HCT116 (cell line): ENCODE data around the gene FBXO30. TPM values are rescaled to one million over a fixed set of nuclear protein-coding genes. Genes with fewer than 3 reads are reported as not detected.

ENCODE experiments used
- ATAC-seq: fragments of 200-7000 bp; cut with Tn5 transposase; 2 replicates; pipeline ENCODE4 v1.9.1; 2020; ENCODE audit warnings: mild to moderate bottlenecking, moderate library complexity
- BruUV-seq: library from RNA; stranded (reverse); fragments of 400-500 nt; replicated peaks from 2 replicates; lab custom pipeline; 2021; lab: Mats Ljungman, UMichigan
- CTCF ChIA-PET: fragments of 300-600 bp; sonication (Branson Sonifier 250); formaldehyde crosslinking; loops from one replicate; lab custom pipeline; 2021; ENCODE audit warnings: antibody characterized with exemption; lab: Charles Lee
- POLR2A ChIA-PET: fragments of 300-600, 350-600 bp; sonication (Branson Sonifier 250); formaldehyde crosslinking; loops from one replicate; lab custom pipeline; 2021; ENCODE audit warnings: antibody characterized with exemption; lab: Charles Lee
- RAD21 ChIA-PET, 2 experiments: fragments of 300-600 bp; sonication (Branson Sonifier 250); formaldehyde crosslinking; loops; one replicate each; lab custom pipeline; 2023; ENCODE audit warnings: low total read pairs in 2 of 2; ENCODE audit not compliant: uncharacterized antibody in 2 of 2, unreplicated experiment in 2 of 2, low non-redundant PET in 1 of 2; lab: Charles Lee
- DNase-seq: peaks from one replicate; pipeline ENCODE4 v3.0.0-alpha.2; 2010; ENCODE audit warnings: low read depth, low spot score
- H2AFZ ChIP-seq: fragments of 200-600 bp; shearing (Covaris generic), sonication (generic); 2 replicates; pipeline ENCODE4 v1.6.1; 2017; ENCODE audit warnings: low read depth, mixed run types, mixed read lengths, antibody characterized with exemption, low read length; ENCODE audit not compliant: poor library complexity, severe bottlenecking
- H3K27ac ChIP-seq: 2 replicates; pipeline ENCODE4 v1.5.1; 2012; ENCODE audit warnings: low read depth, low read length
- H3K27me3 ChIP-seq: fragments of 200-600 bp; sonication (generic); 2 replicates; pipeline ENCODE4 v1.6.1; 2016; ENCODE audit warnings: mixed run types, low read length, mixed read lengths; ENCODE audit not compliant: insufficient read depth
- H3K36me3 ChIP-seq, 2 experiments: fragments of 200-500 bp in 1 of 2; fragments of 200-600 bp in 1 of 2; sonication (Bioruptor generic) in 1 of 2; sonication (generic) in 1 of 2; 2 replicates each; pipeline versions ENCODE4 v1.5.1 to v1.6.1; 2014 to 2016; ENCODE audit warnings: low read length in 2 of 2, inconsistent platforms in 1 of 2, mixed read lengths in 1 of 2, mixed run types in 1 of 2; ENCODE audit not compliant: insufficient read depth in 2 of 2, control insufficient read depth in 1 of 2
- H3K4me1 ChIP-seq, 2 experiments: fragments of 200-600 bp in 1 of 2; sonication (generic) in 1 of 2; 2 replicates each; pipeline versions ENCODE4 v1.5.1 to v1.6.1; 2012 to 2017; ENCODE audit warnings: low read length in 2 of 2, inconsistent platforms in 1 of 2, mild to moderate bottlenecking in 1 of 2, mixed read lengths in 1 of 2, mixed run types in 1 of 2, moderate library complexity in 1 of 2; ENCODE audit not compliant: insufficient read depth in 2 of 2, control insufficient read depth in 1 of 2
- H3K4me2 ChIP-seq: fragments of 200-600 bp; sonication (generic); 2 replicates; pipeline ENCODE4 v1.6.1; 2017; ENCODE audit warnings: mixed run types, low read length, mixed read lengths
- H3K4me3 ChIP-seq, 2 experiments: fragments of 200-600 bp in 1 of 2; sonication (generic) in 1 of 2; replicated peaks in 1 of 2; 2 replicates each; pipeline ENCODE4 v1.5.1; 2011 to 2016; ENCODE audit warnings: low read length in 2 of 2, control low read depth in 1 of 2, low read depth in 1 of 2, mild to moderate bottlenecking in 1 of 2, mixed read lengths in 1 of 2, mixed run types in 1 of 2
- H3K79me2 ChIP-seq: fragments of 200-600 bp; sonication (generic); 2 replicates; pipeline ENCODE4 v1.6.1; 2017; ENCODE audit warnings: mild to moderate bottlenecking, mixed run types, low read length, moderate library complexity, mixed read lengths; ENCODE audit not compliant: insufficient read depth
- H3K9ac ChIP-seq: fragments of 200-600 bp; sonication (generic); 2 replicates; pipeline ENCODE4 v1.6.1; 2016; ENCODE audit warnings: low read length, mixed read lengths
- H3K9me2 ChIP-seq: fragments of 200-600 bp; sonication (generic), shearing (Covaris generic); 2 replicates; pipeline ENCODE4 v1.6.1; 2017; ENCODE audit warnings: mixed run types, mild to moderate bottlenecking, moderate library complexity; ENCODE audit not compliant: insufficient read depth
- H3K9me3 ChIP-seq, 2 experiments: fragments of 200-500 bp in 1 of 2; fragments of 200-600 bp in 1 of 2; sonication (Bioruptor generic) in 1 of 2; sonication (generic) in 1 of 2; 2 replicates each; pipeline ENCODE4 v1.6.1; 2014 to 2017; ENCODE audit warnings: low read length in 2 of 2, mixed read lengths in 2 of 2, inconsistent platforms in 1 of 2, low read depth in 1 of 2, mild to moderate bottlenecking in 1 of 2, mixed run types in 1 of 2, moderate library complexity in 1 of 2; ENCODE audit not compliant: control insufficient read depth in 1 of 2, insufficient read depth in 1 of 2
- H4K20me1 ChIP-seq: fragments of 200-600 bp; sonication (generic), shearing (Covaris generic); 2 replicates; pipeline ENCODE4 v1.6.1; 2017; ENCODE audit warnings: mixed run types, mild to moderate bottlenecking, moderate library complexity; ENCODE audit not compliant: insufficient read depth
- CBX3 ChIP-seq: IDR thresholded peaks from 2 replicates; pipeline ENCODE4 v1.6.1; 2012; ENCODE audit warnings: low read depth
- CTCF ChIP-seq, 3 experiments: fragments of 200-600 bp in 1 of 3; sonication (generic) in 1 of 3; IDR thresholded peaks in 2 of 3; conservative IDR thresholded peaks in 1 of 3; 2 replicates each; pipeline ENCODE4 v1.5.1; 2012 to 2017; ENCODE audit warnings: low read depth in 2 of 3, low read length in 2 of 3, antibody characterized with exemption in 1 of 3, borderline replicate concordance in 1 of 3, control low read depth in 1 of 3, mild to moderate bottlenecking in 1 of 3, mixed read lengths in 1 of 3, mixed run types in 1 of 3, moderate library complexity in 1 of 3; ENCODE audit not compliant: insufficient read depth in 1 of 3
- RAD21 ChIP-seq: IDR thresholded peaks from 2 replicates; pipeline ENCODE4 v1.6.1; 2012; ENCODE audit warnings: low read depth, mild to moderate bottlenecking
- TCF7L2 ChIP-seq: IDR thresholded peaks from 2 replicates; pipeline ENCODE4 v1.7.0; 2011; ENCODE audit warnings: borderline replicate concordance, inconsistent platforms; ENCODE audit not compliant: insufficient read depth, insufficient read length; ENCODE audit errors: extremely low read depth
- ZNF274 ChIP-seq: fragments of 200-500 bp; sonication (Bioruptor generic); IDR thresholded peaks from 2 replicates; pipeline ENCODE4 v1.6.1; 2014; ENCODE audit warnings: mild to moderate bottlenecking, low read depth, low read length, inconsistent platforms
- intact Hi-C: fragments of 100-400 bp; cut with micrococcal nuclease; formaldehyde crosslinking; loops from 2 replicates; pipeline ENCODE4 v1.10.0; 2022
- total RNA-seq: library from RNA; stranded (reverse); gene quantifications from one replicate; pipeline ENCODE4 v1.2.1, GENCODE V29; 2021; ENCODE audit not compliant: unreplicated experiment

FBXO30 gene
- total RNA-seq, 1 experiment from 2014 or later: 9.1 TPM

- RAD21 ChIA-PET: no interaction called here
- Histone ChIP-seq H3K27me3 (no peaks in the 10 kb centered on the region), H3K4me3 (no peak overlapping the region), H3K36me3 (no peaks in the 10 kb centered on the region), H3K79me2 (no peaks in the 10 kb centered on the region), H4K20me1 (no peaks in the 10 kb centered on the region; the same call in 1 of the 2 replicates), H3K4me1 (no peaks in the 10 kb centered on the region), H2AFZ (no peak overlapping the region), H3K27ac (no peak overlapping the region), H3K9me2 (no peaks in the 10 kb centered on the region), H3K4me2 (no peak overlapping the region), H3K9me3 (no peaks in the 10 kb centered on the region), H3K9ac (no peak overlapping the region)
- ATAC-seq (no peak), DNase-seq (no peak)
- CTCF ChIA-PET: no interaction called here
- no TSS peak for BruUV-seq
- peak; percentile 38 for TF ChIP-seq RAD21
- 0 out of 6 replicates have a peak, but pooled peaks of 1 of the 3 experiments have one; percentile 16 for TF ChIP-seq CTCF (IDR thresholded peaks at IDR 0.05 in 2 of 3, conservative IDR thresholded peaks at IDR 0.05 in 1 of 3; ENCODE audit: borderline replicate concordance in 1 of 3, insufficient read depth in 1 of 3, low read depth in 2 of 3, low read length in 2 of 3)
- no peak for TF ChIP-seq CBX3
- POLR2A ChIA-PET: no interaction called here
- intact Hi-C loops: no loop called here
These were observed 53.0 kb downstream of the FBXO30 start for GRCh38 chr6:145761584-145761983.

GRCh38 chr6:145758113-145758512 lies 56.5 kb downstream of the FBXO30 start:
- H3K27ac ChIP-seq: no peak overlapping the region
- intact Hi-C loops: no loop called here
- H3K9ac ChIP-seq: no peak overlapping the region
- H3K27me3 ChIP-seq: no peaks in the 10 kb centered on the region
- no peak for TF ChIP-seq CBX3
- TF ChIP-seq ZNF274: no peak
- no peak for TF ChIP-seq TCF7L2
- no peaks in the 10 kb centered on the region for H3K9me2 ChIP-seq
- H4K20me1 ChIP-seq: no peaks in the 10 kb centered on the region
- no peak for DNase-seq
- CTCF ChIA-PET: no interaction called here
- no peak overlapping the region for H3K4me3 ChIP-seq
- ATAC-seq: no peak
- H3K4me2 ChIP-seq: no peak overlapping the region
- H3K36me3 ChIP-seq: no peaks in the 10 kb centered on the region
- BruUV-seq: no TSS peak
- no peaks in the 10 kb centered on the region for H3K9me3 ChIP-seq
- H2AFZ ChIP-seq: no peak overlapping the region
- H3K79me2 ChIP-seq: no peaks in the 10 kb centered on the region
- RAD21 ChIA-PET: no interaction called here
- no peaks in the 10 kb centered on the region for H3K4me1 ChIP-seq
- POLR2A ChIA-PET: no interaction called here
